Measurements from ENCODE around the gene TAS2R50.

GRCh38 chr12:11026118-11026517 is 39.4 kb upstream of the TAS2R50 start:
- TF ChIP-seq CTCF (IDR thresholded peaks at IDR 0.05) (no peak), POLR2A (IDR thresholded peaks at IDR 0.05) (no peak), POLR2AphosphoS5 (IDR thresholded peaks at IDR 0.05; ENCODE audit: insufficient read depth in 1 of 2, low read depth in 1 of 2) (no peak)
